Glomerular visceral epithelial cell (primary cell): ENCODE measurements around the gene EXOC6B.
"Not testable (repeated sequence)": the region's sequence is repeated elsewhere in the genome, so short reads cannot be mapped to it uniquely, and the experiment has no call there.

ENCODE experiments used
- DNase-seq: peaks from one replicate; pipeline ENCODE4 v3.0.0-alpha.2; 2016; ENCODE audit errors: extremely low spot score

EXOC6B gene

GRCh38 chr2:72607189-72607588 lies 218.6 kb downstream of the EXOC6B start:
- DNase-seq, result no peak

GRCh38 chr2:72605836-72606442 lies 219.9 kb downstream of the EXOC6B start:
- no peak for DNase-seq

- DNase-seq, result no peak
These were observed 221.4 kb downstream of the EXOC6B start for GRCh38 chr2:72604468-72604867.

GRCh38 chr2:72603481-72603880 lies 222.4 kb downstream of the EXOC6B start:
- DNase-seq, result no peak

GRCh38 chr2:72602711-72603110 lies 223.1 kb downstream of the EXOC6B start:
- no peak for DNase-seq

- no peak for DNase-seq
These were observed 223.7 kb downstream of the EXOC6B start for GRCh38 chr2:72602095-72602494.

GRCh38 chr2:72583836-72584235 lies 242.0 kb downstream of the EXOC6B start:
- DNase-seq, result not testable (repeated sequence)

- no peak for DNase-seq
These were observed 242.5 kb downstream of the EXOC6B start for GRCh38 chr2:72583376-72583775.

GRCh38 chr2:72581560-72582181 lies 244.2 kb downstream of the EXOC6B start:
- no peak for DNase-seq

GRCh38 chr2:72579591-72580180 lies 246.1 kb downstream of the EXOC6B start:
- DNase-seq, result peak; percentile 37

- no peak for DNase-seq
These were observed 249.0 kb downstream of the EXOC6B start for GRCh38 chr2:72576861-72577260.

GRCh38 chr2:72576459-72576858 lies 249.4 kb downstream of the EXOC6B start:
- no peak for DNase-seq

- no peak for DNase-seq
These were observed 250.9 kb downstream of the EXOC6B start for GRCh38 chr2:72574886-72575285.

- DNase-seq, result no peak
These were observed 252.6 kb downstream of the EXOC6B start for GRCh38 chr2:72573232-72573631.

- DNase-seq, result no peak
These were observed 253.3 kb downstream of the EXOC6B start for GRCh38 chr2:72572501-72572900.

- no peak for DNase-seq
These were observed 255.4 kb downstream of the EXOC6B start for GRCh38 chr2:72570413-72570812.

GRCh38 chr2:72562451-72563153 lies 263.2 kb downstream of the EXOC6B start:
- no peak for DNase-seq

- DNase-seq, result peak; percentile 7
These were observed 264.1 kb downstream of the EXOC6B start for GRCh38 chr2:72561621-72562318.

- no peak for DNase-seq
These were observed 269.9 kb downstream of the EXOC6B start for GRCh38 chr2:72555943-72556342.

- DNase-seq, result not testable (repeated sequence)
These were observed 270.5 kb downstream of the EXOC6B start for GRCh38 chr2:72555363-72555762.

GRCh38 chr2:72554910-72555309 lies 270.9 kb downstream of the EXOC6B start:
- not testable (repeated sequence) for DNase-seq

- no peak for DNase-seq
These were observed 271.5 kb downstream of the EXOC6B start for GRCh38 chr2:72554381-72554780.
